GM19468 (cell line): ENCODE measurements around the gene HLA-A.

Experiments
- ATAC-seq: cut with Tn5 transposase; IDR thresholded peaks from one replicate; pipeline ENCODE4 v1.9.1; 2021; ENCODE audit warnings: mild to moderate bottlenecking, moderate library complexity, moderate number of reproducible peaks; ENCODE audit not compliant: unreplicated experiment; ENCODE audit errors: extremely low read depth

Gene HLA-A

DNA sequence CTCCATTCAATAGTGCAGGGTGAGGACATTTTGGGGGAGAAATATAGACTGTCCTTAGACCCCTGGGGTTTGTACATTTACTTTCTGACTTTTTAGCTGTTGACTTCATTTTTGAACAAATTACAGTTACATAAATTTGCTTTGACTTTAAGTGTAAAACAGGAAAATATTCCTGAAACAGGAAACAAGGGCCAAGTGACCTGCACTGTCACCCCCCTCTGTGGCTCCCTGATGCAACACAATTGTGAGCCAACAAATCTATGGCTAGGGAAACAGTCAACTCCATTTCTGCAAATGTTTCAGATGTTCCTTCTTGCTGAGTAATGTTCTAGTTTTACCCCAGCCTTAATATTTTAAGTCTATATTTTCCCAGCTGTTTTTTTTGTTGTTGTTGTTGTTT lies 39.8 kb downstream of the HLA-A start:
- no peak for ATAC-seq

DNA sequence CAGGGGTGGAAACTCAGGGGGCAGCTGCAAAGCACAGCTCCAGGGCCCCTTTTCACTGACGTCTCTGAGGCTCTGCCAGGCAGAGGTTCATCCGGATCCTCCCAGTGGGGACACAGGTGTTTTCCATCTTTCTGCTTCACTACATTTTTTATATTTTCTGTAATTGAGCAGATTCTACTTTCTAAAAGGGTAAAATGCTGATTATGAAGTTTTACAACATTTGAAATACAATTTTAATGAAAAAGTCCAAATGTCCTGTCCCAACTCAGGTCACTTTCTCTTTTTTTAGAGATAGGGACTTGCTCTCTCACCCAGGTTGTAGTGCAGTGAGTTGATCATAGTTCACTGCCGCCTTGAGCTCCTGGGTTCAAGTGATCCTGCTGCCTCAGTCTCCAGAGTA lies 41.9 kb downstream of the HLA-A start:
- no peak for ATAC-seq

DNA sequence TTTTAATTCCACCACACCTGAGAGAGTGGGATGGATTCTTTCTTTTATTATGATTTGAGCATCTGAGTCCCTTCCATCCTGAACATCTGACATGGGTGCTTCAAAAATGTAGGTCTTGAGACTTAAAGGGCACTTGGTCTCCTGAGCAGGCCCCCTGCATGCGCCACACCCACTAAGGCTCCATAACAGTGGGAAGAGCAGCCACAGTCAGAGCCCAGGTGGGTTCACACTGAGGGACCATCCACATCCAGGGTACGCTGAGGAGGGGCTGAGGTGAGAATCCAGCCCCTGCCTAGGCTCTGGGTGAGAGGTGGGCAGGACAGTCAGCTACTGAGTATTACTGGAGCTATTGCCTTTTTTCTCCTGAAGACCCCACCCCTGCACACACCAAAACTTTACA lies 42.7 kb downstream of the HLA-A start:
- ATAC-seq: no peak

DNA sequence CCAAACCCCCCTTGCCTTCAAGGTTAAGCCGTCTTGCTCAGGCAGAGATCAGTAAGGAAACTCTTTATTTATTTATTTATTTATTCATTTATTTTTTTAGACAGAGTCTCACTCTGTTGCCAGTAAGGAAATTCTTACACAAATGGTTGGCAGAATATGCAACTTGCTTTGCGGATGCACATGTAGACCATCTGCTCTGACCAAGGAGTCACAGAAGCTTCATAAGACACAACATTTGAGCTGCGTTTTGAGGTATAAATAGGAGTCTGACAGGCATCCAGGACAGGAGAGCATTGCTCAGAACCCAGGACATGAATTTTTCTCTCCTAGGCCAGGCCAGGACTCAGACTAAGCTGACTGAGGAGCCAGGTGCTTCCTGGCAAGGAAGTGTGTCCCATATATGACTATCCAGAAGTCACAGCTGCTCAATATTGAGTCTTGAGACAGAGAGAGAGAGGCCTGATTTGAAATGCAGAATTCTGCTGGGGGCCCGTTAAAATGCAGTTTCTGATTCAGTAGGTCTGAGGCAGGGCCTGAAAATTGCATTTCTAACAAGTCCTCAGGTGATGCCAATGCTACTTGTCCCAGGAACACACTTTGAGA lies 43.9 kb downstream of the HLA-A start:
- ATAC-seq: no peak

DNA sequence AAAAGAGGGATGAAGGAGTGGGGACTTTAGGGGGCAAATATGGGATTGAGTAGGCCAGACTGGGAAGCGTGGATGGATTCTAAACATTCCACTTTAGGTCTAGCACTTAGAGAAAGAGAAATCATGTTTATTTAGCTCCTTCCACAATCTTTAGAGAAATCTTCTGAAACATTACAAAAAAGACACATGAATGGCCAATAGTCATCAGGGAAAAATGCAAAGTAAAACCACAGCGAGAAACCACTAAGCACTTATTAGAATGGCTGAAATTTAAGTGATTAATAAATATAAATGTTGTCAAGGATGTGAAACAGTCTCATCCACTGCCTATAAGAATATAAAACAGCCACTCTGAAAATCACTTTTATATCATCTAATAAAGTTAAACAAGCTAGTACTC lies 46.9 kb downstream of the HLA-A start:
- no peak for ATAC-seq

DNA sequence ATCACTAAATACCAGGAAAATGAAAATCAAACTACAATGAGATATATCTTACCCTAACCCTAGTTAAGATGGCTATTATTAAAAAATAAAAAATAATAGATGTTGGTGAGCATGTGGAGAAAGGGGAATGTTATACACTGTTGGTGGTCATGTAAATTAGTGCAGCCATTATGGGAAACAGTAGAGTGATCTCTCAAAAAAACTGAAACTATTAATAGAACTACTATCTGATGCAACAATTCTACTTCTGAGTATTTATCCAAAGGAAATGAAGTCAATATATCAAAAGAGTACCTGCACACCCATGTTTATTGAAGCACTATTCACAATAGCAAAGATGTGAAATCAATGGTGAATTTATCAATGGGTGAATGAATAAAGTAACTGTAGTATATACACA lies 48.6 kb downstream of the HLA-A start:
- ATAC-seq: no peak

DNA sequence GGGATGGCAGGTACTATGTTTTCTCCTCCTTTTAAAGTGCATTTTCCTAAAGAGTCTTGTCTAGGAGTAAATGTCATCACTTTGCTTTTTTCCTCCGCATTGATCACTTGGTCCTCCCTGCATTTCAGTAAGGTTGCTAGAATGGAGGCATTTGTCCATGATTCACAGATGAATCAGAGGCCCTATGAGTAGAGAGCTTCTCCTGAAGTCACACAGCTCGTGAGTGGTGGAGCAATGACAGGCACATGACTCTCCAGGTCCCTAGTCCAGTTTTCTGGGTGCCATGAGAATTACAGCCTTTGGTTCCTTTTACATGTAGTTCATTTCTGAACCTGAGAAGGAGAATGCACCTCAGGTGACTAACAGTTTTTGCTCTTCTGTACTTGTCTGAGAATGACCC lies 50.5 kb downstream of the HLA-A start:
- ATAC-seq: no peak

DNA sequence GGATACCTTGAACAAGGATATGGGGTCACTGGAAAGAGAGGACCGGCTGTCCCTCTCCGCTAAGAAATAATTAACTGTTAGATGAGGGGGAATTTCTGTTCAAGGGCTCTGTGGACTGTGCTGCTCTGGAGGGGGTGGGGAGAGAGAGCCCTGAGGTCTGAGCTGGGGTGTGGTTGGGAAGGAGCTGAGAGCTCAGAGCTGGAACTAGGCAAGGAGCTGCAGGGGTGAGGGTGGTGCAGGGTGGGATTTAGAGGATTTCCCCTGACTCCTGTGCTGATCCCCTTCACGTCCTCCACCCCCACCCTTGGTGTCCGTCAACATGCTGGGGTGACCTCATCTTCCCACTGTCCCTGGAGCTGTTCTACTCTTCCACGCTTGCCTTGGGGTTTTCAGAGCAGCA lies 52.5 kb downstream of the HLA-A start:
- ATAC-seq: no peak

DNA sequence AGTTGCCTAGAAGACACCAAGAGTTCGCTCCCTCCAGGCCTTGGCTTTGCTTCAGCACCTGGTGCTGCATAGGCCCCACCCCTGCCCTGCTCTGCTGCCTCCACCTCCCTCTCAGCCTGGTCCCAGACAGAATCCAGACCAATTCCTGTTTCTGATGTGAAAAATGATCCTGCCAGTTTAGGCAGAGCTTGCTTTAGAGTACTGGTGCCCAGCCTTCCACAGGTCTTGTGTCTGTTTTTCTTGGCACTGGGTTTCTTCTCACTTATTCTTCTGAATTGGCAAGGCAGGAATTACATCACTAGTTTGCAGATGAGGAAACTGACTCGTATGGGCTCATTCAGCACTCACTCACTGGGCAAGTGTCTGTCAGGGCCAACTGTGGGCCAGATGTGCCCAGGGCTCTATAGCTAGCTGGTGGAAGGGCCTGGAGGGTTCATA lies 53.0 kb downstream of the HLA-A start:
- no peak for ATAC-seq
